ENCODE results near the gene ERAL1. TPM values are rescaled to one million over a fixed set of nuclear protein-coding genes. Genes with fewer than 3 reads are reported as not detected.

ERAL1 gene
- total and polyA plus RNA-seq, 2 experiments from 2014 or later, result 30.0 to 77.1 TPM

DNA sequence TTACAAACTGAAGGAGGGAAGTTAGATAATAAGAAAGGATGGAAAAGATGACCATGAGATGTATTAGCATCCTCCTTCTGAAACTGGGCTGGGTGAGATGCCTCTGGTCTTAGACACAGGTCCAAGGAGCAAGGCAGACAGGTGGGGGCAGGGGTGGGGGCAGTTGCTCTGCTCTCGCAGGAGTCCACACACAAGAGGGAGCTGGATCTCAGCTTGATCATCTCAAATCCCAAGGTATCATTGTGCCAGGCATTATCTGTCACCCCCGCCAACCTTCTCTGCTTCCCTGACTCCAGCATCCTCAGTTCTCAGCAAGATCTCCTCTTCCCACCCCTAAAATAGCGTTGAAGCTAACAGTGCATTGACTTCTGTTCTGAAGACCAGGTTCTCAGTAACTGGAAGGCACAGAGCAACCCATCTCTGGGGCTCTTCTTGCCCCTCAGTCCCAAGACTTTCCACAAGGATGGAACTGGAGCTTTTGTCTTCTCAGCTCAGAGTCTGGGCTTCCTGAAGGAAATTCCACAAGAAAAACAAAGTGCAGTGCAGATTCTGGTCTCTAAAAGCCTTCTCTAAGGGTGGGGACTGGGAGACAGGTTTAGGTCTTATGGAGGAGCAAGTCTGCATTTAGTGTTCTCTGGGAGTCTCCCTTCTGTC, 41.1 kb downstream of the ERAL1 start:
- no peaks in the 10 kb centered on the region for H3K9me2 ChIP-seq (replicated peaks; ENCODE audit: insufficient read depth)
- no peak for DNase-seq (ENCODE audit: low spot score)
- peak overlapping the region; percentile 99 for H3K4me2 ChIP-seq
- H4K20me1 ChIP-seq (ENCODE audit: insufficient read depth, poor library complexity, severe bottlenecking), result peaks cover 6% of the 10 kb centered on the region
- TF ChIP-seq EZH2phosphoT487 (IDR thresholded peaks at IDR 0.05; ENCODE audit: low read depth, severe bottlenecking, unreplicated experiment) (no peak), EZH2 (IDR thresholded peaks at IDR 0.05; ENCODE audit: borderline replicate concordance) (no peak)
- TF ChIP-seq, protein P1, sequence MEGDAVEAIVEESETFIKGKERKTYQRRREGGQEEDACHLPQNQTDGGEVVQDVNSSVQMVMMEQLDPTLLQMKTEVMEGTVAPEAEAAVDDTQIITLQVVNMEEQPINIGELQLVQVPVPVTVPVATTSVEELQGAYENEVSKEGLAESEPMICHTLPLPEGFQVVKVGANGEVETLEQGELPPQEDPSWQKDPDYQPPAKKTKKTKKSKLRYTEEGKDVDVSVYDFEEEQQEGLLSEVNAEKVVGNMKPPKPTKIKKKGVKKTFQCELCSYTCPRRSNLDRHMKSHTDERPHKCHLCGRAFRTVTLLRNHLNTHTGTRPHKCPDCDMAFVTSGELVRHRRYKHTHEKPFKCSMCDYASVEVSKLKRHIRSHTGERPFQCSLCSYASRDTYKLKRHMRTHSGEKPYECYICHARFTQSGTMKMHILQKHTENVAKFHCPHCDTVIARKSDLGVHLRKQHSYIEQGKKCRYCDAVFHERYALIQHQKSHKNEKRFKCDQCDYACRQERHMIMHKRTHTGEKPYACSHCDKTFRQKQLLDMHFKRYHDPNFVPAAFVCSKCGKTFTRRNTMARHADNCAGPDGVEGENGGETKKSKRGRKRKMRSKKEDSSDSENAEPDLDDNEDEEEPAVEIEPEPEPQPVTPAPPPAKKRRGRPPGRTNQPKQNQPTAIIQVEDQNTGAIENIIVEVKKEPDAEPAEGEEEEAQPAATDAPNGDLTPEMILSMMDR (IDR thresholded peaks at IDR 0.05; ENCODE audit: poor library complexity), result no peak
- H3K79me2 ChIP-seq, result peaks cover 77% of the 10 kb centered on the region
- peak overlapping the region; percentile 97 for H3K4me3 ChIP-seq
- no peak overlapping the region for H2AFZ ChIP-seq
- peaks cover 15% of the 10 kb centered on the region for H3K4me1 ChIP-seq (ENCODE audit: insufficient read depth)
- H3K36me3 ChIP-seq (replicated peaks; ENCODE audit: insufficient read depth, low read depth), result no peaks in the 10 kb centered on the region
- 70% methylated on average over 3 of the region's 3 CpGs for WGBS (ENCODE audit: low lambda C conversion rate, missing lambda C conversion rate)
- H3K27me3 ChIP-seq, result no peaks in the 10 kb centered on the region
- H3K27ac ChIP-seq, result peak overlapping the region; percentile 96
- H3K9me3 ChIP-seq (ENCODE audit: low read depth), result no peaks in the 10 kb centered on the region

DNA sequence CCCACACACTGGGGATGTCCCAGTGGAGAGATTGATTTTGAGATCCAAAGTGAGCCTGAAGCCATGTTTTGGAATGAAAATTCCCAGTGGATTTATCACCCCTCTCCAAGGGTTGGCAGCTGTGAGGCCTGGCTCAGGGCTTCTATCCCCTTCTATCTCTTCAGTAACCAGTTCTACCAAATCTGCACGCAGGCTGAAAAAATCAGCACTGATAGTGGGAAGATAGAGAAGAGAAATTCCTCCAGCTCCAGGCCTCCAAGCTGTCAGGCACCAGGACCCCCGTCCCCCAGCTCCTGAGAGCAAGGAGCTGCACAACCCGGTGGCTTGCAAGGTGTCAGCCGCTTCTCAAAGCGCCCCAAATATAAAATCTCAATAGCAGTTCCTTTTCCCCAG, 41.7 kb downstream of the ERAL1 start:
- H4K20me1 ChIP-seq (ENCODE audit: insufficient read depth, poor library complexity, severe bottlenecking), result peaks cover 6% of the 10 kb centered on the region
- peaks cover 15% of the 10 kb centered on the region for H3K4me1 ChIP-seq (ENCODE audit: insufficient read depth)
- no peaks in the 10 kb centered on the region for H3K9me3 ChIP-seq (ENCODE audit: low read depth)
- WGBS (ENCODE audit: low lambda C conversion rate, missing lambda C conversion rate), result 2% methylated on average over 5 of the region's 5 CpGs
- TF ChIP-seq, protein P1 (IDR thresholded peaks at IDR 0.05; ENCODE audit: poor library complexity), result no peak
- TF ChIP-seq EZH2phosphoT487 (IDR thresholded peaks at IDR 0.05; ENCODE audit: low read depth, severe bottlenecking, unreplicated experiment), result no peak
- no peak for TF ChIP-seq EZH2 (IDR thresholded peaks at IDR 0.05; ENCODE audit: borderline replicate concordance)
- H3K27ac ChIP-seq, result peak overlapping the region; percentile 96
- H3K27me3 ChIP-seq, result no peaks in the 10 kb centered on the region
- peak overlapping the region; percentile 99 for H3K4me2 ChIP-seq
- H2AFZ ChIP-seq, result peak overlapping the region; percentile 98
- H3K36me3 ChIP-seq (replicated peaks; ENCODE audit: insufficient read depth, low read depth), result no peaks in the 10 kb centered on the region
- peak overlapping the region; percentile 97 for H3K4me3 ChIP-seq
- no peak for DNase-seq (ENCODE audit: low spot score)
- peaks cover 82% of the 10 kb centered on the region for H3K79me2 ChIP-seq
- H3K9me2 ChIP-seq (replicated peaks; ENCODE audit: insufficient read depth), result no peaks in the 10 kb centered on the region

DNA sequence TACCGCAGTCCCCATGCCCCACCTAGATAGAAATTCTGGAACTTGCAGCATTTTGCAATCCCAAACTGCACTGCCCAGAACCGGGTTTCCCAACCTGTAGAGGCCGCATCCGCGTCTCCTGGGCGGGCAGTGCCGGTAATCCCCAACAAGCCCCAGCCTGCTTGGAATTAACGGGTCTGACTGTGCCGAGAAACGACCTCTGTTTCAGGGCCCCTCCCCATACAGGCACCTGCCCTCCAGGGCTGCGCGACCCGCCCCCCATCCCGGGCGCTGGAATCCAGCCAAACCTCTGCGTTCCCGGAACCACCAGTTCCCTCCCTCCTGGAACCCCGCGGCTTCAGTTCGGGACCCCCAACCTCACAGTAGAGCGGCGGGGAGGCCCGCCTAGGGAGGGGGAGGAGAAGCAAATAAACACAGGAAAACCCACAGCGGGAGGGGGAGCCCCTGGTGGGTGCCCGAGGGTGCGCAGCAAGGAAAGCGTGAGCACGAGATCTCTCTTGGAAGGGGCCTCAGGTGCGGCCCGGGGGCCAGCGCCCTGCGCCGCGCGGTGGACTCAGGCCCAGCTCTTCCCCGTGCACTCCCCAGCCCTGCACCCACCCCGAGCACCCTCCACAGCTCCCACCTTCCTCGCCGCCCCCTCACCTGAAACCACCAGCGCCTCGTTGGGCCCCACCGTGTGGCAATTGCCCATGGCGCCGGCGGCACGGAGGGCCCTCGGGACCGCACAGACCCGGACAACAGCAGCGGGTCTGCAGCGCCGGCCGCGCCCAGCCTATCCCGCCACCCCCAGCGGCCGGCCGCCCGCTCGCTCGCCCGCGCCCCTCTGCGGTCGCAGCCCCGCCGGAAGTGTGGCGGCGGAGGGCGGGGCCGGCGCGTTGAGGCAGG, 42.3 kb downstream of the ERAL1 start, which contains the start of gene FLOT2:
TSS of gene FLOT2 (minus strand) at position 850 of the 885 bp plus-strand sequence. CDS start at position 691, 159 bp downstream.
- Histone ChIP-seq H3K27me3 (no peaks in the 10 kb centered on the region), H4K20me1 (ENCODE audit: insufficient read depth, poor library complexity, severe bottlenecking) (peaks cover 6% of the 10 kb centered on the region), H3K4me3 (peak within 1 kb of the TSS; percentile 97), H2AFZ (peak within 1 kb of the TSS; percentile 98), H3K9me3 (ENCODE audit: low read depth) (no peaks in the 10 kb centered on the region), H3K9me2 (replicated peaks; ENCODE audit: insufficient read depth) (no peaks in the 10 kb centered on the region), H3K4me1 (ENCODE audit: insufficient read depth) (peaks cover 15% of the 10 kb centered on the region), H3K36me3 (replicated peaks; ENCODE audit: insufficient read depth, low read depth) (no peaks in the 10 kb centered on the region), H3K79me2 (peaks cover 86% of the 10 kb centered on the region), H3K4me2 (peak within 1 kb of the TSS; percentile 99), H3K27ac (peak within 1 kb of the TSS; percentile 96)
- DNase-seq (ENCODE audit: low spot score), result peak; percentile 85
- TF ChIP-seq EZH2 (IDR thresholded peaks at IDR 0.05; ENCODE audit: borderline replicate concordance), result no peak
- TF ChIP-seq, protein P1 (IDR thresholded peaks at IDR 0.05; ENCODE audit: poor library complexity), result peak; percentile 19
- no peak for TF ChIP-seq EZH2phosphoT487 (IDR thresholded peaks at IDR 0.05; ENCODE audit: low read depth, severe bottlenecking, unreplicated experiment)
- WGBS (ENCODE audit: low lambda C conversion rate, missing lambda C conversion rate), result 1% methylated on average over 28 of the region's 73 CpGs

Data from hepatocyte (in vitro differentiated cells).